CD4-positive, alpha-beta T cell (primary cell): ENCODE measurements around the gene RNF181. TPM values are rescaled to one million over a fixed set of nuclear protein-coding genes. Genes with fewer than 3 reads are reported as not detected.
A peak's percentile ranks its signal among the peaks of the same experiment; 100 is the strongest.

Experiments
- ATAC-seq: fragments of 200-7000 bp; cut with Tn5 transposase; one replicate; pipeline ENCODE4 v1.10.0; 2022; ENCODE audit warnings: mild to moderate bottlenecking; ENCODE audit not compliant: poor library complexity
- CTCF ChIA-PET: fragments of 350-600 bp; sonication (Branson Sonifier 250); formaldehyde crosslinking; loops from one replicate; lab custom pipeline; 2021; ENCODE audit warnings: antibody characterized with exemption, inconsistent platforms; lab: Charles Lee
- POLR2A ChIA-PET: fragments of 350-600 bp; sonication (Branson Sonifier 250); formaldehyde crosslinking; loops from one replicate; lab custom pipeline; 2021; ENCODE audit warnings: antibody characterized with exemption, inconsistent platforms; lab: Charles Lee
- DNase-seq, 14 experiments: peaks; one replicate each; pipeline ENCODE4 v3.0.0-alpha.2; 2013 to 2020; ENCODE audit warnings: mixed read lengths in 2 of 14
- H3K27ac ChIP-seq, 2 donors: one replicate each; pipeline versions ENCODE4 v1.5.1 to v1.7.0; 2013; ENCODE audit warnings: low read length in 2 of 2, low read depth in 1 of 2, mild to moderate bottlenecking in 1 of 2
- H3K27me3 ChIP-seq, 2 experiments: 1 replicate in 1 of 2; 2 replicates in 1 of 2; pipeline versions ENCODE4 v1.6.1 to v1.7.0; 2013; ENCODE audit warnings: low read length in 2 of 2, control low read depth in 1 of 2, mild to moderate bottlenecking in 1 of 2, moderate library complexity in 1 of 2; ENCODE audit not compliant: insufficient read depth in 2 of 2, control insufficient read depth in 1 of 2
- H3K36me3 ChIP-seq: one replicate; pipeline ENCODE4 v1.6.1; 2013; ENCODE audit warnings: low read length, control low read depth; ENCODE audit not compliant: insufficient read depth
- H3K4me1 ChIP-seq: one replicate; pipeline ENCODE4 v1.6.1; 2013; ENCODE audit warnings: low read length, control low read depth; ENCODE audit not compliant: insufficient read depth
- H3K4me3 ChIP-seq: one replicate; pipeline ENCODE4 v1.5.1; 2013; ENCODE audit warnings: mild to moderate bottlenecking, low read length, moderate library complexity
- H3K9me3 ChIP-seq, 2 experiments: 1 replicate in 1 of 2; 2 replicates in 1 of 2; pipeline versions ENCODE4 v1.6.1 to v1.7.0; 2013; ENCODE audit warnings: low read length in 2 of 2, mild to moderate bottlenecking in 2 of 2, control low read depth in 1 of 2, moderate library complexity in 1 of 2; ENCODE audit not compliant: control insufficient read depth in 1 of 2, insufficient read depth in 1 of 2
- H3K27ac Mint-ChIP-seq: one replicate; pipeline ENCODE4 v1.8.0; 2020; ENCODE audit warnings: mixed read lengths
- H3K27me3 Mint-ChIP-seq: one replicate; pipeline ENCODE4 v1.8.0; 2021; ENCODE audit warnings: mixed read lengths
- H3K36me3 Mint-ChIP-seq: one replicate; pipeline ENCODE4 v1.8.0; 2021; ENCODE audit warnings: low read depth, mixed read lengths
- H3K4me1 Mint-ChIP-seq: one replicate; pipeline ENCODE4 v1.8.0; 2021; ENCODE audit warnings: low read depth, mixed read lengths
- H3K4me3 Mint-ChIP-seq: one replicate; pipeline ENCODE4 v1.8.0; 2020; ENCODE audit warnings: mild to moderate bottlenecking, mixed read lengths
- H3K9me3 Mint-ChIP-seq: one replicate; pipeline ENCODE4 v1.8.0; 2020; ENCODE audit warnings: mixed read lengths
- intact Hi-C, 2 experiments: fragments of 100-400 bp; cut with DNase I in 1 of 2; cut with micrococcal nuclease in 1 of 2; formaldehyde crosslinking; loops; one replicate each; pipeline versions ENCODE4 v1.15.1 to v1.9.0; 2023 to 2025; cut with DNase I, micrococcal nuclease
- total RNA-seq, 174 experiments: library from RNA in 2 of 174; stranded (reverse) in 2 of 174; gene quantifications; one replicate each; pipeline ENCODE4 v1.2.3 and lab custom pipeline; 2021 to 2026
- TF ChIP-seq, protein P1 (sequence below): fragments of 200-600 bp; IDR thresholded peaks from one replicate; pipeline ENCODE4 v1.8.0; 2022; ENCODE audit warnings: antibody characterized with exemption, mild to moderate bottlenecking

Gene RNF181
- total RNA-seq, 2 experiments from 2014 or later, result 41.5 to 43.8 TPM

GRCh38 chr2:85621338-85621737 lies 25.8 kb downstream of the RNF181 start:
- Histone ChIP-seq H3K9me3 (no peaks in the 10 kb centered on the region), H3K36me3 (peaks cover 72% of the 10 kb centered on the region), H3K4me3 (no peak overlapping the region), H3K4me1 (peaks cover 21% of the 10 kb centered on the region), H3K27ac (no peak overlapping the region), H3K27me3 (no peaks in the 10 kb centered on the region)
- TF ChIP-seq, protein P1, sequence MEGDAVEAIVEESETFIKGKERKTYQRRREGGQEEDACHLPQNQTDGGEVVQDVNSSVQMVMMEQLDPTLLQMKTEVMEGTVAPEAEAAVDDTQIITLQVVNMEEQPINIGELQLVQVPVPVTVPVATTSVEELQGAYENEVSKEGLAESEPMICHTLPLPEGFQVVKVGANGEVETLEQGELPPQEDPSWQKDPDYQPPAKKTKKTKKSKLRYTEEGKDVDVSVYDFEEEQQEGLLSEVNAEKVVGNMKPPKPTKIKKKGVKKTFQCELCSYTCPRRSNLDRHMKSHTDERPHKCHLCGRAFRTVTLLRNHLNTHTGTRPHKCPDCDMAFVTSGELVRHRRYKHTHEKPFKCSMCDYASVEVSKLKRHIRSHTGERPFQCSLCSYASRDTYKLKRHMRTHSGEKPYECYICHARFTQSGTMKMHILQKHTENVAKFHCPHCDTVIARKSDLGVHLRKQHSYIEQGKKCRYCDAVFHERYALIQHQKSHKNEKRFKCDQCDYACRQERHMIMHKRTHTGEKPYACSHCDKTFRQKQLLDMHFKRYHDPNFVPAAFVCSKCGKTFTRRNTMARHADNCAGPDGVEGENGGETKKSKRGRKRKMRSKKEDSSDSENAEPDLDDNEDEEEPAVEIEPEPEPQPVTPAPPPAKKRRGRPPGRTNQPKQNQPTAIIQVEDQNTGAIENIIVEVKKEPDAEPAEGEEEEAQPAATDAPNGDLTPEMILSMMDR, result no peak
- CTCF ChIA-PET, result interaction anchor here (1.2 to 2.5 kb wide), 3 partner anchors 16 to 82 kb away, joined by 3 to 8 read pairs (median 3); partner anchors contain the start of gene MAT2A
- H3K27me3 Mint-ChIP-seq, result no peaks in the 10 kb centered on the region
- peaks cover 24% of the 10 kb centered on the region for H3K4me1 Mint-ChIP-seq
- no peak for DNase-seq
- intact Hi-C loops, result no loop called here
- H3K4me3 Mint-ChIP-seq, result no peak overlapping the region
- no peak for ATAC-seq
- peaks cover 79% of the 10 kb centered on the region for H3K36me3 Mint-ChIP-seq
- H3K27ac Mint-ChIP-seq, result no peak overlapping the region
- H3K9me3 Mint-ChIP-seq, result no peaks in the 10 kb centered on the region
- POLR2A ChIA-PET, result no interaction called here

GRCh38 chr2:85623991-85624390 lies 28.4 kb downstream of the RNF181 start:
- TF ChIP-seq, protein P1, result no peak
- H3K4me3 Mint-ChIP-seq, result no peak overlapping the region
- Histone ChIP-seq H3K4me3 (no peak overlapping the region), H3K36me3 (peaks cover 91% of the 10 kb centered on the region), H3K27me3 (no peaks in the 10 kb centered on the region), H3K27ac (no peak overlapping the region), H3K4me1 (peaks cover 5% of the 10 kb centered on the region), H3K9me3 (no peaks in the 10 kb centered on the region)
- no peak for ATAC-seq
- DNase-seq, result no peak
- H3K36me3 Mint-ChIP-seq, result peaks cover 79% of the 10 kb centered on the region
- intact Hi-C loops, result no loop called here
- H3K4me1 Mint-ChIP-seq, result peaks cover 11% of the 10 kb centered on the region
- POLR2A ChIA-PET, result no interaction called here
- no peak overlapping the region for H3K27ac Mint-ChIP-seq
- CTCF ChIA-PET, result interaction anchor here (0.5 to 2.7 kb wide), 2 partner anchors 13 to 18 kb away, joined by 3 to 9 read pairs; no protein-coding TSS in a partner anchor
- no peaks in the 10 kb centered on the region for H3K9me3 Mint-ChIP-seq
- H3K27me3 Mint-ChIP-seq, result no peaks in the 10 kb centered on the region

GRCh38 chr2:85628658-85629057 lies 33.1 kb downstream of the RNF181 start:
- intact Hi-C loops, result no loop called here
- ATAC-seq (no peak), DNase-seq (peak in 1 of 14 experiments; percentile 23)
- H3K4me3 ChIP-seq, result no peak overlapping the region
- peaks cover 88% of the 10 kb centered on the region for H3K36me3 Mint-ChIP-seq
- no peaks in the 10 kb centered on the region for H3K9me3 Mint-ChIP-seq
- POLR2A ChIA-PET, result interaction anchor here (1.0 kb wide), 1 partner anchor 9 kb away, joined by 3 read pairs; no protein-coding TSS in a partner anchor
- no peaks in the 10 kb centered on the region for H3K27me3 ChIP-seq
- no peak overlapping the region for H3K4me3 Mint-ChIP-seq
- H3K27me3 Mint-ChIP-seq, result no peaks in the 10 kb centered on the region
- TF ChIP-seq, protein P1, result no peak
- no peaks in the 10 kb centered on the region for H3K9me3 ChIP-seq
- no peak overlapping the region for H3K27ac Mint-ChIP-seq
- H3K36me3 ChIP-seq, result peaks cover 86% of the 10 kb centered on the region
- H3K4me1 ChIP-seq, result peaks cover 4% of the 10 kb centered on the region
- H3K27ac ChIP-seq, result no peak overlapping the region
- CTCF ChIA-PET, result interaction anchor here (0.6 to 3.0 kb wide), 2 partner anchors 8 to 53 kb away, joined by 3 to 18 read pairs; no protein-coding TSS in a partner anchor
- no peaks in the 10 kb centered on the region for H3K4me1 Mint-ChIP-seq
